ENCODE data around the gene ITGBL1.
"Not testable (repeated sequence)": the region's sequence is repeated elsewhere in the genome, so short reads cannot be mapped to it uniquely, and the experiment has no call there.

ITGBL1 gene

GRCh38 chr13:101514695-101515275 is 62.3 kb downstream of the ITGBL1 start:
- peak; percentile 44 for DNase-seq

DNA sequence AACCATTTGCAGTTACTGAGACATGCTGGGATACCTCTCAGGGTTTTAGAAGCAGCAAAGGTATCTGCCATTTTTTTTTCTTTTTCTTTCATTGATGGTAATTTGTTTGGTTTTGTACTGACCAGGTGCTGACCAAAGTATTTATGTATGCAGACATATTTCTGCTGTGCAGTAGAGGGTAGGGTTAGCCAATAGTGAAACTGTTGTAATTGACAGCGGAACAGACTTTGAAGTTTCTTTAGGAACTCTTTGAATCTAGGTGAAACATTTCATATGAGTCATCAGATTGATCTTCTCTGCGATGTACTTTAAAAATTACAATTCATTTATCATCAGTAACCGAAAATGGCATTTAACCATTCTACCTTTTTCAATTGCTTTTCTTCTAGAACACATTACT is 63.0 kb downstream of the ITGBL1 start:
- no peak for DNase-seq

- DNase-seq, result no peak
Measured at GRCh38 chr13:101516262-101516661, 63.8 kb downstream of the ITGBL1 start.

- no peak for DNase-seq
Measured at GRCh38 chr13:101520672-101521071, 68.2 kb downstream of the ITGBL1 start.

GRCh38 chr13:101521371-101521770 is 68.9 kb downstream of the ITGBL1 start:
- DNase-seq, result no peak

- no peak for DNase-seq
Measured at GRCh38 chr13:101522607-101523006, 70.1 kb downstream of the ITGBL1 start.

GRCh38 chr13:101523154-101524131 is 71.0 kb downstream of the ITGBL1 start:
- DNase-seq, result peak; percentile 96

DNA sequence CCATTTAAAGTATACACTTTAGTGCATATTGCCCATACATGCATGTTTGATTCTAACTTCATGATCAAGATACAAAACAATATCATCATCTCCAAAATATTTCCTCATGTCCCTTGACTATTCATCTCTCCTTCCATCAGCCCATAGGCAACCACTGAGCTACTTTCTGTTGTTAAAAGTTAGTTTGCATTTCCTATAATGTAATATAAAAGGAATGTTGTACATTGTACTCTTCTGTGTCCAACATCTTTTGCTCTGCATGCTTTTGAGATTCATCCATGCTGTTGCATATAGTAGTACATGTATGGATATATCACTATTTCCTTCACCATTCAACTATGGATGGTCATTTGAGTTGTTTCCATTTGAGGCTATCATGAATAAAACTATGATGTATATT is 74.7 kb downstream of the ITGBL1 start:
- no peak for DNase-seq

DNA sequence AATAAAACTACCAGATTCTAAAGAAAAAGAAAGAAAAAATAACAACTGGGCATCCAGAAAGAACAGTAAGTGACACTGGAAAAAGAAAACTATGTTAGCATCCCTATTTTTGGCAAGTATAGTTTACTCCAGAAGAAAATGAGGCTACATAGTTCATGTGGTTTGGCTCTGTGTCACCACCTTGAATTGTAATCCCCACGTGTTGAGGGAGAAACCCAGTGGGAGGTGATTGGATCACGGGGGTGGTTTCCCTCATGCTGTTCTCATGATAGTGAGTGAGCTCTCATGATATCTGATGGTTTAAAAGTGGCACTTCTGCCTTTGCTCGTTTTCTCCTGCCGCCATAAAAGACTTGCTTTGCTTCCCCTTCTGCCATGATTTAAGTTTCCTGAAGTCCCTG is 76.9 kb downstream of the ITGBL1 start:
- DNase-seq, result no peak

DNA sequence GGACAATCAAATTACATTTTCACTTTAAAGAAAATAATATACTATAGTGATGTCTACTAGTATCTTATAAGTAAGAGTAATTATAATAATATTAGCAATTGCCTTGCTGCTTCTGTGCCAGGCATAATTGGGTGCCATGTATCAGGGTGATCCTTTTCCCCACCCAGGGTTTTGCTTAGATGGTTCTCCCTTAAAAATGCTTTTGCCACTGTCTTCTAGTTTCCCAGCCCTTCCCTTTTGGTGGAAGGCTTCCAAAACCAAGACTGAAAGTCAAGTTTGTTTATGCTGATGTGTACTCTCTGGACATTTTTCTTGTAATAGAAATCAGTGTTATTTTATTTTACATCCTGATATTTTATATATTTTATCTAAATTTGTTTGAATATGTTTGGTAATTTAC is 77.8 kb downstream of the ITGBL1 start:
- DNase-seq, result no peak

- no peak for DNase-seq
Measured at GRCh38 chr13:101535192-101535746, 82.8 kb downstream of the ITGBL1 start.

- no peak for DNase-seq
Measured at GRCh38 chr13:101536079-101536478, 83.6 kb downstream of the ITGBL1 start.

DNA sequence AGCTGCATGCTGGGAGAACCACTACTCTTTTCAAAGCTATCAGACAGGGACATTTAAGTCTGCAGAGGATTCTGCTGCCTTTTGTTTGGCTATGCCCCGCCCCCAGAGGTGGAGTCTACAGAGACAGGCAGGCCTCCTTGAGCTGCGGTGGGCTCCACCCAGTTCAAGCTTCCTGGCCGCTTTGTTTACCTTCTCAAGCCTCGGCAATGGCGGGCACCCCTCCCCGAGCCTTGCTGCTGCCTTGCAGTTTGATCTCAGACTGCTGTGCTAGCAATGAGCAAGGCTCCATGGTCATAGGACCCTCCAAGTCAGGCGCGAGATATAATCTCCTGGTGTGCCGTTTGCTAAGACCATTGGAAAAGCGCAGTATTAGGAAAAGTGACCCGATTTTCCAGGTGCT is 92.1 kb downstream of the ITGBL1 start:
- not testable (repeated sequence) for DNase-seq

DNA sequence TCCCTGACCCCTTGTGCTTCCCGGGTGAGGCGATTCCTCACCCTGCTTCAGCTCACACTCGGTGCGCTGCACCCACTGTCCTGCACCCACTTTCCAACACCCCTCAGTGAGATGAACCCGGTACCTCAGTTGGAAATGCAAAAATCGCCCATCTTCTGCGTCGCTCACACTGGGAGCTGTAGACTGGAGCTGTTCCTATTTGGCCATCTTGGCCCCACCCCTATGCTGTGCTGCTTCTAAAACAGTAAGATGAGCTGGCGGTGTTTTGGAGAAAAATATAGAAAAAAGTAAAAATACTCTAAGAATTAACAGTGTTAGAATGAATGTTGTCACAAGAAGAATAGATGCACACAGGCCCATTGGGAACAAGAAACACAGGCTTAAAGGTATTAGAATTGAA is 92.5 kb downstream of the ITGBL1 start:
- DNase-seq, result no peak

GRCh38 chr13:101545521-101545920 is 93.0 kb downstream of the ITGBL1 start:
- no peak for DNase-seq

DNA sequence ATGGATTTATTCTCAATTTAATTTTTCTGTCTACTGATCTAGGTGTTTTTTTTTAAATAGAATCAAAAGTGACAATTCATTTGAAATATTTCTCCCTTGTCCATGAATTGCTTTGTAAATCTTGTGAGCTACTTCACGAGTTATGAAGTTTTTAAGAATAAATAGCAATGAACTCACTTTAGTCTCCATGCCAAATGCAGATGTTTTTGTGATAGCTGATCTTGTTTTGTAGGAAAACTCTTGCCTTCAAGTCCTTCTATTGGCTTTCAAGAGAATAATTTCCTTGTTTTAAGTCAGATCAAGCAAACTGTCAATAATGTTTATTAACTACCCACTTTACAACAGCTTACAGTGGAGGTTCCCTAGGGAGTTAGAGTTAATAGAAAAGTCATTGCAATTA is 99.8 kb downstream of the ITGBL1 start:
- no peak for DNase-seq

DNA sequence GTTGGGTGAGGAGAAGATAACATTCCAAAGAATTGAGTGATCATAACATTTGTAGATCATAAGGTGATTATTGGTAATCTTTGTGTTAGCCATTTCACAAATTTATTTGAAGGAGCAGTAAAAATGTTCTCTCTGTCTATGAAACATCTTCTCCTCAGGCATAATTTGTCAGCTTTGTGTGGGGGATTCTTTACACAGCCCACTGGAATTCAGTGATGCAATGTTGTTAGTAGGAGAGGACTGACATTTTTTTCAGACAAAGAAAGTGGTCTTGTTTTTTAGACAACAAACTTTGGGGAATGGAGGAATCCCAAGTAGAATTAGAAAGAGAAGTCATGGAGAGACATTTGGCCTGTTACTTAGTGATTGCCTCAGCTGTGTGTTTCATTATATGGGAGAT is 100.3 kb downstream of the ITGBL1 start:
- no peak for DNase-seq

- DNase-seq, result no peak
Measured at GRCh38 chr13:101554420-101555125, 102.1 kb downstream of the ITGBL1 start.

DNA sequence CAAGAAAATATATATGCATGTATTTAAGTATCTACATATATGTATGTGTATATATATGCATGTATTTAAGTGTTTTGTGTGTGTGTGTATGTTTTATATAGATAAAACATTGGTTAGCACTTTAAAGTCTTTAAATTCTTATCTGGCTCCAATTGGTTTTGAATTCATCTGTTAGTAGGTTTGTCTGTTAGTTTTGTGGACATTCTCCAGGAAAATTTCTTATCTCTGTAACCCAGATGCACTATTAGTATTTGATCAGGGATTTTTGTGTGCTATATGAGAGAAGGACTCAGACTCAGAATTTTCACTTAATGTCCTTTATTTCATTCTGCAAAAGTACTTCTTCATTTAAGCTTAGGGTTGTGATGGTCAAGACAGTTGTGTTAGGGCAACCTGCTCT is 103.1 kb downstream of the ITGBL1 start:
- no peak for DNase-seq

GRCh38 chr13:101556676-101557123 is 104.2 kb downstream of the ITGBL1 start:
- no peak for DNase-seq

DNA sequence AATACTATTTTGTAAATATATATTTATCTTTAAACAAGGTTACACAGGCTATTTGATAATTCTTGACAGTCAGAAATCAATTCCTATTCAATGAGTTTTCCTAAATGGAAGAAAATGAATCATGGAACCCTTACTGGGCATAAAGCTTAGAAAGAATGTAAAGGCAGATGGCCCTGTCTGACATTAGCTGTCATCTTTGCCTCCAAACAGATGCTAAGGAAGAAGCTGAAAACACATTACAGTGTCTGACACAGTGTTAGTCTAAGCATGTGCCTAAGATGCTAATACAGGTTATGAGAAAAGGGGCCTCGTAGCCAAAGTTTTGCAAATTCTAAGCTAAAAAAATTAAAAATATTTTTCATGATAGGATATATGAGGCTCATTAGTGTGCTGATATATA is 112.8 kb downstream of the ITGBL1 start:
- DNase-seq, result peak; percentile 69

- DNase-seq, result no peak
Measured at GRCh38 chr13:101567841-101568240, 115.4 kb downstream of the ITGBL1 start.

DNA sequence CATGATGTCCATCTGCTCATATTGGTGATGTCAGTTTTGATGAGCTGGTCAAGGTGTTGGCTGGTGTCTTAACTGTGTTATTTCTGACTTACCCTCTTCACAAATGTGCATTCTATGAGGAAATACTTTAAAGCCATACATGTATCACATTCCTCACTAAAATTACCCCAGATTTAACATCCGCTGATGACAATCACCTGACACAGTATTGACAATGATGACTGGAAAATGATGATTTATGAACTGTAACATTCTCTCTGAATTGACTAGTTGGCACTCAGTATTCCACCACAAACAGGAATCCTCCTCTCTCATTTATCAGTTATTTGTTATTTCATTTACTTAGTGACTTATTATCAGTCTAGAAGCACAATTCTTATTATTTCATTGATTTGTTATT is 117.3 kb downstream of the ITGBL1 start:
- DNase-seq, result no peak

Data from NCI-H446 treated with DMSO at 0.1 percent for 48 hours (cell line).